ENCODE results near the gene XCL1.
"Not testable (repeated sequence)": the region's sequence is repeated elsewhere in the genome, so short reads cannot be mapped to it uniquely, and the experiment has no call there.

The XCL1 gene

DNA sequence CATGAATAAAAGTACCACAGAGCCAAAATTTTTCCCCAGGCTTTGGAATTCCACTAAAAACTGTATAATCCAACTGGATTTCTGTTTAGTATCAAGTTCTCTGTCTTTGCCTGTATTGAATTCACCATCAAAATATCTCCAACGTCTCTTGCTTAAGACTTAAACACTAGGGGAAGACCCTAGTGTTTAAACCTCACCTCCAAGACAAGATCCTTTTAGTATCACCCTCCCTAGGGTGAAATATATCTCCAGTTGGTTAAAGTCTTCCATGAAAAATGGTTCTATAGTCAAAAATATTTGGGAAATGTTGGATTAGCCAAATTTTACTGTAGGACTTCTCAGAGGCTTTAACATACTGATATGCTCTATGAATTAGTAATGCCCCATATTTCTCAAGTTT lies 8.1 kb upstream of the XCL1 start:
- DNase-seq, result no peak

GRCh38 chr1:168570652-168571051 lies 5.8 kb upstream of the XCL1 start:
- no peak for DNase-seq

DNA sequence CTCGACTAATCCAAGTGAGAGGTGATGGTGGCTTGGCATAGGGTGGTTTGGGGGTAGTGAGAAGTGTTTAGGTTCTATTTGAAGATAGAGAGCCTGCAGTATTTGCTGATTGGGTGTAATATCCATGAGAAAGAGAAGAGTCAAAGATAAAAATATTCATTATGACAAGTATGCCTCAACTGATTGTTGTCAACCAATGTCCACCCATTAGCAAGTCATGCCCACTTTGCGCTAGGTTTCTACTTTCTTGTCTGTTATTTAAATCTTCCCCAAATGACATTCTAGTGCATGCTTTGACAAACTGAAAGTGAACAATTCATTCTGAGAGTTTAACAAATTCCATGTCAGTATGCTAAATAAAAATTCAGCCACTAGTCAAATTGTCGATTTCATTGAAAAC lies 3.8 kb upstream of the XCL1 start:
- DNase-seq, result no peak

DNA sequence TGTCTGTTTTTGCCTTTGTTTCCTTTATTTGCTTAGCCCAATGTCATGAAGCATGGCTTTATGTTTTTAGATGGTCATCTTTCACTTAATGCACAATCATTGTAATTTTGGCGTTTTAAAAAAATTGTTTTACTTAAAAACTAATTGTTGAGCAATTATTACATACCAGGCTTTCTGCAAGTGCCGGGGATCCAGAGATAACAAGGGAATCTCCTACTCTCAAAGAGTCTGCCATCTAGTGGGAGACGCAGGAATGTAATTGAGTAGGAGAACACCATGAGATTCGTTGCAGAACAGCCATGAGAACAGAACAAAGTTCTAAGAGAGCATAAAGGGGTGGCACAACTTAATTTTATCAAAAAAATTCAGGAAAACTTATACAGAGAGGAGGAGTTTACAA lies 2.2 kb upstream of the XCL1 start:
- DNase-seq, result not testable (repeated sequence)

DNA sequence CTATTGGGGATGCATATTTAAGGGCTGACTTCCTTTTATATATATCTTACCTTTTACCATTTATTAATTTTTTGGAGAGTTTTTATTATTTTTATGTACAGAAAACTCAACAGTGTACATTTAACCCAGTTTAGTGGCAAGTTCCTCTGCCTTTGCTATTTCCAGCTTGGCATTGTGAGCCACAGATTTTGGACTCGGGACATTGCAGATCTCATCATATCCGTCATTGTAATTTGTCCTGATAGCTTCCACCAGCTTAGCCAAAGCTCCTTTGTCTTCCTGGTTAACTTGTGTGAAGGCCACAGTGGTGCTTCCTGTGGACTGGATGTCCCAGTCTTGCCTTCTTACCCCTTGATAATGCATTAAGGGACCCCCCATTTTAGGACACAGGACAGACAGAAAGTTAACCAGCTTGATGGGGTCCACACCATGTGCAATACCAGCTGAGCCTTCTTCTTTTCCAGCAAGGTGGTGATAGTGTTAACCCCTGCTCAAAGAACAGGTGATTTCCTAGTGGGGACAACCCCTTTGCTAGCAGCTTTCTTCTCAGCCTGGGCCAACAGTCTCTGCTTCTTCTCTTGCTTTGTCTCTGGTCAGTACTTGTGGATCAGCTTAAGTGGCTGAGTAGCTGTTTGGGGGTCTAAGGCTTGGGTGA lies 2.3 kb downstream of the XCL1 start:
- DNase-seq, result not testable (repeated sequence)

DNA sequence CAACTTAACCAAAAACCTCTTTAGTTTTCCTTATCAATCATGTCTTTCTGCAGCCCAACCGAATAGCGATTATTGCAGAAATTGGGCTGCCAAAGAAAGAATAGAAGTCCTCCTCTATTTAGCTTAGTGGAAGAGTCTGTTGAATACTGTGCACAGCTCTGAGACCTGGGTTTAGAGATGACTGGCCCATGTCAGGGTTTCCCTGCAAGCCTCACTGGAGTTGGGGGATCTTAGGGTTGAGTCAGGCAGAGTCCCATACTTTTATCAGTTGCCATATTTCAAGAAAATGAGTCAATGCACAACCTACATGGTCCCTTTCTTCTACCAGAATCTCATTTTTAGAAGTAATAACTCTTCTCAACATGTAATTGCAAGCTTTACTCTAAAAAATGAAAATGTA lies 3.9 kb downstream of the XCL1 start:
- DNase-seq, result not testable (repeated sequence)

DNA sequence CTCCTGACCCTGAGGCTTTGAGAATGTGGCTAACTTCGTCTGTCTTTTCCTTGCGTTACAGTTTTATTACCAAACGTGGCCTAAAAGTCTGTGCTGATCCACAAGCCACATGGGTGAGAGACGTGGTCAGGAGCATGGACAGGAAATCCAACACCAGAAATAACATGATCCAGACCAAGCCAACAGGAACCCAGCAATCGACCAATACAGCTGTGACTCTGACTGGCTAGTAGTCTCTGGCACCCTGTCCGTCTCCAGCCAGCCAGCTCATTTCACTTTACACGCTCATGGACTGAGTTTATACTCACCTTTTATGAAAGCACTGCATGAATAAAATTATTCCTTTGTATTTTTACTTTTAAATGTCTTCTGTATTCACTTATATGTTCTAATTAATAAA lies 4.6 kb downstream of the XCL1 start:
- DNase-seq, result not testable (repeated sequence)

- no peak for DNase-seq
These were observed 5.6 kb downstream of the XCL1 start for GRCh38 chr1:168581817-168582572.

- no peak for DNase-seq
These were observed 6.4 kb downstream of the XCL1 start for GRCh38 chr1:168582688-168583336.

- no peak for DNase-seq
These were observed 7.2 kb downstream of the XCL1 start for GRCh38 chr1:168583571-168583970.

DNA sequence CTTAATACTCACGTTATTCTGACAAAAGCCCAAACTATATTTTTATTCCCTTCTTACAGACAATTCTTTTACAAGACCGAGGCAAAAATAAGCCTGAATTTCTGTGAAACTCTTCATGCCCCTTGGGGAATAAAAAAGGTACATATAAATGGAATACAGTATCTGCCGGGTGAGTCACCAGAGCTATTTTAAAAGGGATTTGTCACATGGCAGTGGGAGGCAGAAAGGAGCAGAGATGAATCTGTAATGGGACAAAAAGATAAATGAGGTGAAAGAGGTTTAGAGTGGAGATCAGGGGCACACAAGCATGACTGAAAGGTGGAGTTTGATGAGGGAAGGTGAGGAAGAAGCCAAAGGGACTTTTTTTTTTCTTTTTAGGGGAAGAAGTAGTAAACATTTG lies 8.8 kb downstream of the XCL1 start:
- no peak for DNase-seq

- DNase-seq, result no peak
These were observed 9.5 kb downstream of the XCL1 start for GRCh38 chr1:168585937-168586336.

- DNase-seq, result no peak
These were observed 12.8 kb downstream of the XCL1 start for GRCh38 chr1:168589167-168589566.

DNA sequence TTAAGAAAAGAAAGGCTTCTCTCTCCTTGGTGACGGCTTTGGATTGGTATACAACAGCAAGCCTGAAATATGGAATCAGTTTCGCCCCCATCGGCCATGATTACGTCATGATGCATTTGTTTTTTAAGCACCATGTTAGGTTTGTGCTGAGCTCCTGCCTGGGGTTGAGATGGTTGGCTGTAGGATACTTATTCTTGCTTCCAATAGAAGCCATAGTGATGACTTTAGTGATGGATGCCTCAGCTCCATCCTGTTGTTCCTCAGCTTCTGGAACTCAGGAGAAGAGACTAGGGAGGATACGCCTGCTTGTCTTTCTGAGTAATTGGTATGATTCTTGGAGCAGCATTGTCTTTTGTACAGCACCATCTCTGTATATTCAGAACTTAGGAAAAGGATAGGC lies 14.7 kb downstream of the XCL1 start:
- no peak for DNase-seq

DNA sequence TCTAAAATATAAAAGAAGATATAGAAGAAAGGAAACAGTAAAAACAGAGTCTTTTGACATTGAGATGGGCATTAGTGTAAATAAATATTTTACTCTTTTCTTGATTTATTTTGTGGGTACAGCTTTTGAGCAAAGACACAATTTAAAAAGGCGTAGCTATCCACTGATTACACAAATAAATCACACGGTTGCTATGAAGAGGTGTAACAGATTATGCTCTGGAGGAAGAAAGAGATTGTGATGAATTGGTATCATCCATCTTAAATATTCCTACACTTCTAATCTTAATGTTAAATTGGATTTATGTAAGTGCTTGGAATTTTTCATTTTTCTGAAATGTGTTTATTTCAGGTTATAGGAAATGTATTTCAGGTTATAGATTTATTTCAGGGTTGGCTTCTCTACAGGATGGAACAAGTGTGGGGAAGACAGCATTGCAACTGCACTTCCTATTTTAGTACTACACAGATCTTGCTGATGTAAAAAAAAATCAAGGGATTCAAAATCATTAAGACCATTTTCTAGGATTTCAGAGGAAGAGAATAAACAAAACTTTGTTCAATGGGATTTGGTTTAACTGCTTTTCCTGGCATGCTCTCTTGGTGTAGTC lies 15.3 kb downstream of the XCL1 start:
- no peak for DNase-seq

GRCh38 chr1:168595403-168595802 lies 19.0 kb downstream of the XCL1 start:
- DNase-seq, result not testable (repeated sequence)

- DNase-seq, result no peak
These were observed 21.7 kb downstream of the XCL1 start for GRCh38 chr1:168598125-168598524.

DNA sequence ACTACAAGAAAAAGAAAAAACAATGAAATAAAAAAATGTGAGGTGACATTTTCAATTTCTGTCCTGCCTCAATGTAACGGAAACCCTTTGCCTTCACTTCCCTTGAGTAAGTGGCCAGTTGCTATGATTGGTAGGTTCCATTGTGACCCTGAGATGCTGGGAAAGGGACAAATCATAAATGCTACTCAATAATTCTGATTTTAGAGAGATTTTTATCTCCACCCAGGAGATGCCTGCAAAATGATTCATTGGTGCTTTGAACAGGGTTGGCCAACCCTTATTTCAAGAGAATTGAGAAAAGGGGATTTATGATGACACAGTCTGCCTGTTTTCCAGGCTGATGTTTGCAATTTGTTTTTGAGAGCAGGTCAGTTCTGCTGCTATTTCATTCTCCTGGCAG lies 22.5 kb downstream of the XCL1 start:
- no peak for DNase-seq

DNA sequence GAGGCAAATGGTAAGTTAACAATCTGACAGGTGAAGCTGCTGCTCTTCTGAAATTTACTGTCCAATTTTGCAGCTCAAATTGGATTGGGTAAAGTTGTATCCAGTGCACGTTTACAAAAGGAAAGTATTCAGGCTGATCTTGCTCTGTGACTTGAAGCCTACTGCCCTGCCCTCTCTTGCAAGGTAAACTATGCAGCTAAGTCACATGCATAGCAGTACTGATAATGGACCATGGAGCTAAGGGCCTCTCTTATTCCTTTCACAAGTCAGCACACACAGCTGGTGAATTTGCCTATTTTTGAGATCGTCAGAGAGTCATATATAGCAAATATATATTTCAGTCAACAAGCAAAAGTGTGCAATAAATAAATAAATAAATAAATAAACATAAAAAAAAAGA lies 23.2 kb downstream of the XCL1 start:
- DNase-seq, result no peak

DNA sequence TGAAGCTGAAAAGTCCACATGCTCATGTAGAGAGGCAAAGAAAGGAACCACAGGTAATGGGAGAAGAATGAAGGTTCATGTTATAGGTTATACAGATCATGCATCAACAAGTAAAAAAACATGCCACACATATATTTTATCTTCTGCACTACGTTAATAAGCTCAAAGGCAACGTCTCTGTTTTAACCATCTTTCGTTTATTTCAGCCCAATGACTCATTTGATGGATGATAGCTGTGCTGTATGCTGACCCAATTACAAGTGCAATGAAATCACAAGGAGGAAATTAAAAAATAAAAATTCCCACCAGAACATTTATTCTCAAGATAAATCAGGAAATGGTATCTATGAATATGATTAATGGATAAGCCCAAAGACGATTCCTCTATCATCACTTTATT lies 24.6 kb downstream of the XCL1 start:
- DNase-seq, result no peak

DNA sequence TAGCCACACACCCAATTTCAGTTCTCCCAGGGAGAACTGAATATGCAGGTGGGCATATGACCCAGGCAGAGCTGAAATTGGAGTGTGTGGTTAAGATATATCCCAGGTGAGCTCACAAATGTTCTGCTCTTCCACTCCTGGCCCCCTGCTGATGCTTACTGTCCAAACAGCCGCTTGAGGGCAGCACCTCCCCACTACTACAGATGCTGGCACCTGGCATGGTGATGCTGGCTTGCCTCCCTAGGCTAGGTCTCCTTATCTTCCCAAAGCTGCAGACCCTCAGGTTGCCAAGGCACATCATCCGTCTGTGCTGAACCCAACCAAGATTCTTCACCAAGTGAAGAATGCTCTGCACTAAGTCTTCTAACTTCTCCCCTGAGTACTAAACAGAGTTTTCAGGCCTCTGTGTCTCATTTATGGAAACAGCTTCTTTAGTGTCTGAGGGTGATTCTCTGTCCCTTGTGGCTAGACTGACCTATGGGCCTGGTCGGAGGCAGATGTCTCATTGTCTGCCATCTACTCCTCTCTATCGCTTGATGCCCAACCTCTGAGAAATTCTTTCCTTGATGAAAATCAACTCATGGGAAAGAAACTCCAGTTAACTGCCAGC lies 27.2 kb downstream of the XCL1 start:
- DNase-seq, result peak; percentile 79

DNA sequence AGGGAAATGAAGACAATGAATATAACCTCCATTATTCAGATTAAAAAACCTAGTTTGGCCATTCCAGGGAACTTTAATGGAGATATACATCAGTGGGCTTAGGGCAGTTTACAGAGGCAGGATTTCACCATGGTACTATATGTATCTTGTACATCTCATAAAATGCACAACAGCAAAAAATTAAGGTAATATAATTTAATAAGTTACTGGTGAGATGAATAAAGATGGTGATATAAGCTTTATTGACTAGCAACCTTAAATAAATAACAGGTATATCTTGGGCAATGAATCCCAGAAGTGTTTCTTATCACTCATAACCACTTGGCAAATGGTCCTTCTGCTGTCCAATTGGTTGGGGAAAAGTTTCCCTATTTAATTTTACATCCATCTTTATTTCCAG lies 29.0 kb downstream of the XCL1 start:
- no peak for DNase-seq

DNA sequence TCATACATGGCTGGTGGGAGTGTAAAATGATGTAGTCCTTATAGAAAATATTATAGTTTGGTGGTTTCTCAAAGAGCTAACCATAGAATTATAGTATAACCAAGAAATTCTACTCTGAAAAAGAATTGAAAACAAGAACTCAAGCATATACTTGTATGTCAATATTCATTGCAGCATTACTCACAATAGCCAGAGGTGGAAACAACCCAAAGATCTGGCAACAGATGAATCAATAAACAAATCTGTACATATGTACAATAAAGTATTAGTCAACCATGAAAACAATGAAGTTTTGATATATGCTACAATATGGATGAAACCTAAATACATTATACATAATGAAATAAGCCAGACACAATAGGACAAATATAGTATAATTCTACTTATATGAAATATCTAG lies 29.7 kb downstream of the XCL1 start:
- DNase-seq, result no peak
